ENCODE data around the gene BCAS3.

BCAS3 gene

GRCh38 chr17:61406971-61407911 lies 729.6 kb downstream of the BCAS3 start:
- no peak for DNase-seq

DNA sequence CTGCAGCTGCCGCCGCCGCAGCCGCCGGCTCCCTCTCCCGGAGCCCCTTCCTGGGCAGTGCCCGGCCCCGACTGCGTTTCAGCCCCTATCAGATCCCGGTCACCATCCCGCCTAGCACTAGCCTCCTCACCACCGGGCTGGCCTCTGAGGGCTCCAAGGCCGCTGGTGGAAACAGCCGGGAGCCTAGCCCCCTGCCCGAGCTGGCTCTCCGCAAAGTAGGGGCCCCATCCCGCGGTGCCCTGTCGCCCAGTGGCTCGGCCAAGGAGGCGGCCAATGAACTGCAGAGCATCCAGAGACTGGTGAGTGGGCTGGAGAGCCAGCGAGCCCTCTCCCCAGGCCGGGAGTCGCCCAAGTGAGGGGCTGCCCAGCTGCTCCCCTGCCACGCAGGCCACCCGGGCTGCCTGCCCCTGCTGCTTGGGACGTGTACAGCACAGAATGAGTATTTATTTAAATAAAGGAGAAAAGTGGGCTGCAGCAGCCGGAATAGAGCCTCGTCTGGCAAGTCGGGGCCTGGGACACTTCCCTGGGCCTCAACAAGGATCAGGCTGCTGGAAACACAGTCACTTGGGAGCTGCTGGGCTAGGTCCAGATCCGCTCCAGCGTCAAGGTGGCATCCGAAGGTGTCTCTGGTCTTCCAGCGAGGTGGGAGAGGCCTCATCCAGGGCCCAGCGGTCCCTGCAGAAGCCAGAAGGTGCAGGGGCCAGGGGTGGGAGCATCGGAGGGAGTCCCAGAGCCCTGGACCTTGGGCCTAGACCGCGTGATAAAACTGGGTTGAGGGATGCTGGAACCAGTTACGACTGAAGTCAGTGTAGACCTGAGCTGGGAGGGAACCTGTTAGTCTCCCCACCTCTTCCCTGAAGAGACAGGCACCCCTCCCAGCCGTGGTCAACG lies 730.7 kb downstream of the BCAS3 start:
- DNase-seq, result no peak

DNA sequence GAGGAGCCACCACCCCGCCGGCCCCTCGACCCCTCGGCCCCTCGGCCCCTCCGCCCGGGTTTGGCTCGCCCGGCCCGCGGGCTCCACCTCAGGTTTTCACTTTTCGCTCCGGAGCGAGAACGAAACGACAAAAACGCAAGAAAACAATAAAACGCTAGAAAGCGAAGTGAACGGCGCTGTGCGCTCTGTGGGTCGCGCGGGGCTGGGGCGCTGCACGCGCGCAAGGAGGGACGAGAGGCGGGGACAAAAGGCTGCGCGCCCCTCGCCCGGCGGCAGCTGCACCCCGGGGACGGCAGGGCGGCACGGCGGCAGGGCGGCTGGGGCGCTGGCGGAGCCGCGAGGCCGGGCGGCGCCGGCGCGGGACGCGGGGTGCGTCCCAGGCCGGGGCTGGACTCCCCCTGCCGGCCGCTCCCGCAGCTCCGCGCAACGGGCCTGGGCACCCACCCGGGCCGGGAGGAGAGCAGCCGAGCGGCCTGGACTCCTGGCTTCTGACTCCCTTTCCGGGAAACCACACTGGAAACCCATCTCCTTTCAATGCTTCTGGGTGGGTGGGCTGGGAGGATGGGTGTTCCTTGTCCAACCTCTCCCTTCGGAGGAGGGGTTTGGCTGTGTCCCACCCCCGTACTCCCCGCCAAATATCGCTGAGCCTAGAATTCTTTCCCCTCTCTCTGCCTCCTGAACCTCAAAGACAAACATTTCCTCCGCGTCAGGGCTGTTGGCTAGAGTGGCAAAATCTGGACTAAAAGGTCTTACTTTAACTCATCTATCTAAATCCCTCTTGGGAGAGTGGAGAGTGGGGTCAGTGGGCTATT lies 731.9 kb downstream of the BCAS3 start:
- no peak for DNase-seq

GRCh38 chr17:61410141-61411010 lies 732.7 kb downstream of the BCAS3 start:
- peak; percentile 68 for DNase-seq

GRCh38 chr17:61411011-61411260 lies 733.3 kb downstream of the BCAS3 start:
- DNase-seq, result no peak

GRCh38 chr17:61411261-61412142 lies 733.9 kb downstream of the BCAS3 start:
- DNase-seq, result no peak

- peak; percentile 65 for DNase-seq
These were observed 734.6 kb downstream of the BCAS3 start for GRCh38 chr17:61412143-61412859.

DNA sequence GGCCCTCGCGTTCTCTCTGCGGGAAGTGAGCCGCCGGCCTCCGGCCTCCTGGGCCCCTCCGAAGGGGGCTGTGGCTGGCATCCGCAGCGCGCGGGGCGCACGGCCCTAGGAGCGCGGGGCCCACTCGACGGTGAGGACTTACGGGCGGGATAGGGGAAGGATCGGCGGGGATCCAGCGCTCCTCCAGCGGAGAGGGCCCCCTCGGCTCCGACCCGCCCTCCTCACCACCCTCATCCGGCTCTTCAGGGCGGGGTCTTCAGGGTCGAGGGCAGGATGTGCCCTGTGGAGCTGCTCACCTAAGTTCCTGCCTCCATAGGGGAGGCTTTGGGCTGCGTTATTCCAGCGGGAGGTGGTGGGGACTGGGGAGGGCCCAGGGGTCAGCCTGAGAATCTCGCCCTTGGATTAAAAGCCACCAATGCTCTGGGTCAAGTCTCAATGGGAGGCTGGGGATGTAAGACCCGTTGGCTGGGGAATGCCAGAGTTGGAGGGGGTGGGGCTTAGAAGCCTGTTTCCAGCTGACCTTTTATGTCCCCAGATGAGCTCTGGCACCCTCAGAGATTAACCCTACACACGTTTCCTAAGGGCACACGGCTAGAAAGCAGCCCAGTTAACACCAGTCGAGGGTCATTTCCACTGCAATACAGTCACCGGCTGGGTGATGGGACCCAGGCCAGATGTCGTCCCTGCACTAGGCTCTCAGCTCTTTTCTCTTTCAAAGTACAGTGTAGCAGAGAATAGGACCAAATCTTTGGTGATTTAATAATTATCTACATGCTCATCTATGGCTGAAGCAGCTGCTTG lies 735.4 kb downstream of the BCAS3 start:
- no peak for DNase-seq

DNA sequence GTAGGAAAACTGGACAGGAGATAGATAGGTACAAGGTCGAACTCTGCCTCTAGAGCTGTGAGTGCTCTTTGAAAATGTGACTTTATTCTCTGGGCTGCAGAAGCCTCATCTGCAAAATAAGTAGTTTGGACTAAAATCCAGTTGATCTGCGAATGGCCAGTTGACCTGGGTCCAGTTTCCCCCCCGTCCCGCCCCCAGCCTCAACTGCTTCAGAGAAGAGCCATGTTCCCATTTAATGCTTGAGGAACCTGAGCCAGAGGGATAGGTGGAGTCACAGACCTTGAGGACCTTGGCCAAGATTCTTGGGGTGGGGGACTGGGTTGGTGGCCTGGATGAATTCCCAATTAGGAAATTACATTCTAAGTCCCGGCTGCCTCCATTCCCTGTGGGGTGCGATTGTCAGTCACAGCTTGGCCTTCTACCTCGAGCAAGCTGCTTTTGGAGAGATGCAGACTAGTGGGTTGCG lies 736.0 kb downstream of the BCAS3 start:
- DNase-seq, result no peak

- no peak for DNase-seq
These were observed 736.7 kb downstream of the BCAS3 start for GRCh38 chr17:61414141-61414935.

DNA sequence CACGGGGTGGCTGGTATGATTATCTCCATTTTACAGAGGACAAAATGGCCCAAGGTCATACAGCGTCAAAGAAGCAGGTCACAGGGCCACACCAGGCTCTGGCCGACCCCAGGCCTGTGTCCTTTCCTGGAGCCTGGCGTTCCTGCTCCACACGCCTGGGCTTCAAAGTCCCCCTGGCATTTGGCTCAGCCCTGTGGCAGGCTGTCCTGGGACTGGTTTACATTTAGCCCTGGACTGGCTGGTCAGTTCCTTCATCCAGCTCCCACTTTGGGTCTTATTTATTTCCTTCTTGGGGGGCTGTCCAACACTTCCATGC lies 737.2 kb downstream of the BCAS3 start:
- no peak for DNase-seq

GRCh38 chr17:61415374-61416210 lies 737.9 kb downstream of the BCAS3 start:
- no peak for DNase-seq

GRCh38 chr17:61416211-61416539 lies 738.5 kb downstream of the BCAS3 start:
- DNase-seq, result no peak

DNA sequence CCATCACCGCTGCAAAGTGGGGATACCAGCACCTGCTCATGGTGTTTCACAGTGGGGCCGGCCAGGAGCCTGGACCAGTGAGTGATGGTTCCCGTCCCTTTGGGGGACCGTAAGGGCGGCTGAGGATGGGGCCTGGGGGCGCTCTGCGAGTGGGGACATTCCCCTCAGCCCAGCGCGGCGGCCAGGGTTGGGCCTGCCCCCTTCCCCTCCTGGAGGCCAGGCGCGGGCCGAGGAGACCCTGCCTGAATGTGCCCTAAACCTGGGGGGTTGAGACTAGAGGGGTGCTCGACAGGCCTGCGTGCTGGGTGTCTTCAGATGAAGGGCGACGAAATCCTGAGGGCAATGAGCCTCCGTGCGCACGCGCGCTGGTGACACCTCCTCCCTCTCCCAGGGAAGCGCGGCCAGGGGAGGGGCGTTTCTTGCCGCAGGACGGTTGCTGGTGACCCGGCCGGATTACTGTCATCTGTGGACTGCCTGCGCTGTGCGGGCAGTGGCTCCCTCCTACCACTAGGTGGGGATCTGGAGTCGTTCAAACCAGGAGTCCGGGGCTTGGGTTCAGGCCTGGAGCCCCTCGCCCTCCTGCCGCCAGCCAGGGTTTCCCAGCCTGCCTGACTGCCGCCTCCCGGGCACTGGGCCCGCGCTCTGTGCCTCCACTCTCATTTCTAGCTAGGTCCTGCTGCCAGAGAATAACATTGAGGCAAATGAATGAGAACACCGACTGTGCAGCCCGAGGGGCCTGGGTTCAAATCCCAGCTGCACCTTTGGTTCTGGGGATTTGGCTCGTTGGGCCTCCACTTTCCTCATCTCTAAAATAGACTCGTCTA lies 739.1 kb downstream of the BCAS3 start:
- DNase-seq, result peak; percentile 48

- no peak for DNase-seq
These were observed 740.8 kb downstream of the BCAS3 start for GRCh38 chr17:61418449-61418848.

GRCh38 chr17:61419496-61420046 lies 741.9 kb downstream of the BCAS3 start:
- DNase-seq, result no peak

- no peak for DNase-seq
These were observed 742.4 kb downstream of the BCAS3 start for GRCh38 chr17:61420052-61420451.

All from activated gamma-delta T cell treated with Interleukin-2 at 50 U/mL for 16 hours (primary cell).